H9 (cell line): Measurements from ENCODE around the gene ADAMTS16. TPM values are rescaled to one million over a fixed set of nuclear protein-coding genes. Genes with fewer than 3 reads are reported as not detected.

Experiments
- DNase-seq: peaks from one replicate; pipeline ENCODE4 v3.0.0-alpha.2; 2017
- H2AFZ ChIP-seq: one replicate; pipeline ENCODE4 v1.6.1; 2013; ENCODE audit warnings: mild to moderate bottlenecking, low read length, control low read depth, moderate library complexity
- H2AK5ac ChIP-seq: 2 replicates; pipeline ENCODE4 v1.6.1; 2013; ENCODE audit warnings: low read length, control low read depth, mixed read lengths; ENCODE audit not compliant: insufficient read length
- H2BK120ac ChIP-seq: one replicate; pipeline ENCODE4 v1.6.1; 2013; ENCODE audit warnings: low read depth, mild to moderate bottlenecking, low read length, control low read depth, inconsistent platforms; ENCODE audit not compliant: poor library complexity, severe bottlenecking
- H2BK12ac ChIP-seq: 2 replicates; pipeline ENCODE4 v1.6.1; 2013; ENCODE audit warnings: low read length, control low read depth, mixed read lengths, low read depth; ENCODE audit not compliant: insufficient read length
- H2BK15ac ChIP-seq: 2 replicates; pipeline ENCODE4 v1.6.1; 2013; ENCODE audit warnings: low read depth, low read length, control low read depth
- H2BK20ac ChIP-seq: one replicate; pipeline ENCODE4 v1.6.1; 2013; ENCODE audit warnings: low read depth, mild to moderate bottlenecking, low read length, control low read depth, inconsistent platforms; ENCODE audit not compliant: poor library complexity, severe bottlenecking
- H2BK5ac ChIP-seq: 2 replicates; pipeline ENCODE4 v1.6.1; 2013; ENCODE audit warnings: low read length, control low read depth, mixed read lengths; ENCODE audit not compliant: insufficient read length
- H3K14ac ChIP-seq: 2 replicates; pipeline ENCODE4 v1.6.1; 2013; ENCODE audit warnings: low read length, control low read depth; ENCODE audit not compliant: insufficient read depth
- H3K18ac ChIP-seq: 2 replicates; pipeline ENCODE4 v1.6.1; 2013; ENCODE audit warnings: low read depth, mild to moderate bottlenecking, mixed read lengths, low read length, control low read depth; ENCODE audit not compliant: insufficient read length
- H3K23ac ChIP-seq: 2 replicates; pipeline ENCODE4 v1.6.1; 2013; ENCODE audit warnings: low read length, control low read depth, mixed read lengths, low read depth; ENCODE audit not compliant: insufficient read length
- H3K23me2 ChIP-seq: 2 replicates; pipeline ENCODE4 v1.6.1; 2013; ENCODE audit warnings: low read depth, mild to moderate bottlenecking, mixed read lengths, low read length, control low read depth; ENCODE audit not compliant: insufficient read length, poor library complexity, severe bottlenecking
- H3K27ac ChIP-seq: 2 replicates; pipeline ENCODE4 v1.5.1; 2013; ENCODE audit warnings: low read length, control low read depth, mixed read lengths, low read depth; ENCODE audit not compliant: insufficient read length
- H3K27me3 ChIP-seq: 2 replicates; pipeline ENCODE4 v1.6.1; 2013; ENCODE audit warnings: low read length, control low read depth, inconsistent platforms; ENCODE audit not compliant: insufficient read depth
- H3K4ac ChIP-seq: 2 replicates; pipeline ENCODE4 v1.6.1; 2013; ENCODE audit warnings: low read depth, mild to moderate bottlenecking, control low read depth, inconsistent platforms, low read length, moderate library complexity
- H3K4me1 ChIP-seq: 2 replicates; pipeline ENCODE4 v1.6.1; 2013; ENCODE audit warnings: low read length, control low read depth, inconsistent platforms; ENCODE audit not compliant: insufficient read depth
- H3K4me2 ChIP-seq: 2 replicates; pipeline ENCODE4 v1.6.1; 2013; ENCODE audit warnings: low read length, control low read depth, mixed read lengths; ENCODE audit not compliant: insufficient read length, insufficient read depth
- H3K56ac ChIP-seq: 2 replicates; pipeline ENCODE4 v1.6.1; 2013; ENCODE audit warnings: low read depth, mild to moderate bottlenecking, mixed read lengths, low read length, control low read depth; ENCODE audit not compliant: insufficient read length
- H3K79me1 ChIP-seq: 2 replicates; pipeline ENCODE4 v1.6.1; 2013; ENCODE audit warnings: low read depth, mild to moderate bottlenecking, moderate library complexity, low read length, control low read depth, inconsistent platforms; ENCODE audit not compliant: insufficient read depth, poor library complexity, severe bottlenecking
- H3K79me2 ChIP-seq: 2 replicates; pipeline ENCODE4 v1.6.1; 2013; ENCODE audit warnings: low read length, control low read depth, inconsistent platforms; ENCODE audit not compliant: insufficient read depth
- H3K9ac ChIP-seq: 2 replicates; pipeline ENCODE4 v1.6.1; 2013; ENCODE audit warnings: low read length, control low read depth, mixed read lengths; ENCODE audit not compliant: insufficient read length; ENCODE audit errors: extremely low read depth
- H3K9me3 ChIP-seq: one replicate; pipeline ENCODE4 v1.6.1; 2013; ENCODE audit warnings: low read depth, low read length, inconsistent platforms; ENCODE audit not compliant: control insufficient read depth
- H3T11ph ChIP-seq: one replicate; pipeline ENCODE4 v1.6.1; 2013; ENCODE audit warnings: mild to moderate bottlenecking, low read length, control low read depth, inconsistent platforms
- H4K20me1 ChIP-seq: one replicate; pipeline ENCODE4 v1.6.1; 2013; ENCODE audit not compliant: control insufficient read depth, insufficient read length, insufficient read depth
- H4K5ac ChIP-seq: 2 replicates; pipeline ENCODE4 v1.6.1; 2013; ENCODE audit warnings: low read depth, mild to moderate bottlenecking, mixed read lengths, low read length, control low read depth; ENCODE audit not compliant: insufficient read length
- H4K8ac ChIP-seq: replicated peaks from 2 replicates; pipeline ENCODE4 v1.6.1; 2013; ENCODE audit warnings: low read length, control low read depth, mixed read lengths, low read depth; ENCODE audit not compliant: insufficient read length
- H4K91ac ChIP-seq: 2 replicates; pipeline ENCODE4 v1.6.1; 2013; ENCODE audit warnings: low read depth, mild to moderate bottlenecking, moderate library complexity, mixed read lengths, low read length, control low read depth; ENCODE audit not compliant: insufficient read length
- H3K27ac Mint-ChIP-seq, 3 experiments: 2 replicates in 2 of 3; 3 replicates in 1 of 3; pipeline ENCODE4 v1.8.0; 2020 to 2021; ENCODE audit warnings: mixed read lengths in 3 of 3, mild to moderate bottlenecking in 1 of 3, moderate library complexity in 1 of 3
- H3K27me3 Mint-ChIP-seq: 2 replicates; pipeline ENCODE4 v1.8.0; 2021; ENCODE audit warnings: low read depth, mild to moderate bottlenecking, moderate library complexity, mixed read lengths
- H3K36me3 Mint-ChIP-seq, 3 experiments: 2 replicates in 2 of 3; 3 replicates in 1 of 3; pipeline ENCODE4 v1.8.0; 2020 to 2021; ENCODE audit warnings: low read depth in 3 of 3, mixed read lengths in 3 of 3; ENCODE audit not compliant: insufficient read depth in 1 of 3
- H3K4me1 Mint-ChIP-seq, 2 experiments: 2 replicates each; pipeline ENCODE4 v1.8.0; 2020; ENCODE audit warnings: mixed read lengths in 2 of 2
- H3K4me3 Mint-ChIP-seq, 2 experiments: 2 replicates in 1 of 2; 3 replicates in 1 of 2; pipeline ENCODE4 v1.8.0; 2020 to 2021; ENCODE audit warnings: mild to moderate bottlenecking in 2 of 2, mixed read lengths in 2 of 2, moderate library complexity in 1 of 2
- H3K9me3 Mint-ChIP-seq, 2 experiments: 2 replicates in 1 of 2; 3 replicates in 1 of 2; pipeline ENCODE4 v1.8.0; 2020; ENCODE audit warnings: mild to moderate bottlenecking in 2 of 2, mixed read lengths in 2 of 2, moderate library complexity in 1 of 2
- WGBS: extraction: QIAGEN DNeasy Blood & Tissue Kit; methylation state at CpG from one replicate; pipeline ENCODE4 v1.1.7; 2013; ENCODE audit warnings: missing lambda C conversion rate, low lambda C conversion rate, mixed read lengths; ENCODE audit not compliant: insufficient read length; ENCODE audit errors: extremely low coverage; 5-methylcytosine and 5-hydroxymethylcytosine counted together
- total RNA-seq: library from RNA; stranded (reverse); gene quantifications from 2 replicates; pipeline ENCODE4 v1.2.1, GENCODE V29; 2021
- TF ChIP-seq, protein P1 (sequence below): fragments of 200-600 bp; sonication (generic); conservative IDR thresholded peaks from 3 replicates; pipeline ENCODE4 v1.8.0; 2021; ENCODE audit warnings: antibody characterized with exemption, mild to moderate bottlenecking

The ADAMTS16 gene
- total RNA-seq, 1 experiment from 2014 or later = 4.5 TPM

DNA sequence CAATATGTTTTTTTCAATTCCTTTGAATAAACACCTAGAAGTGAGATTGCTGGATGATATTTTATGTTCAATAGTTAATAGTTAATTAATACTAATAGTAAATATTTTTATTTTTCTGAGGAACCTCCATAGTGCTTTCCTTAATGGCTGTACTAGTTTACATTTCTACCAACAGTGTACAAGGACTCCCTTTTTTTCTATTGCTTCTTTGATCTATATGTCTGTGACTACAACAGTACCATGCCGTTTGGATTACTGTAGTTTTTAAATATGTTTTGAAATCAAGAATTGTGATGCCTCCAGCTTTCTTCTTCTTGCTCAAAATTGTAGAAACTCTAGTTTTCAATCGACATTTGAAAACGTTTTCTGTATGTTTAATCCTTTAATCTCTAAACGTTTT is 39.5 kb upstream of the ADAMTS16 start:
- Histone ChIP-seq H4K5ac (no peak overlapping the region), H2BK5ac (no peak overlapping the region), H2AFZ (no peak overlapping the region), H2BK15ac (no peak overlapping the region), H2BK20ac (no peak overlapping the region), H3K18ac (no peak overlapping the region), H2AK5ac (no peak overlapping the region), H3K27ac (no peak overlapping the region), H3K14ac (no peak overlapping the region), H4K8ac (no peak overlapping the region), H3K4ac (no peak overlapping the region), H3K27me3 (no peaks in the 10 kb centered on the region), H3K23me2 (no peaks in the 10 kb centered on the region), H3K56ac (no peak overlapping the region), H2BK120ac (no peak overlapping the region), H3T11ph (no peak overlapping the region), H4K20me1 (no peaks in the 10 kb centered on the region), H3K9ac (no peak overlapping the region), H3K4me1 (no peaks in the 10 kb centered on the region), H3K79me2 (no peaks in the 10 kb centered on the region), H2BK12ac (no peak overlapping the region), H3K79me1 (no peaks in the 10 kb centered on the region), H3K4me2 (no peak overlapping the region), H3K23ac (no peak overlapping the region), H3K9me3 (no peaks in the 10 kb centered on the region), H4K91ac (no peak overlapping the region)
- Mint-ChIP-seq H3K4me1 (no peaks in the 10 kb centered on the region), H3K27ac (no peak overlapping the region; a peak in 1 of 7 replicates), H3K4me3 (no peak overlapping the region), H3K27me3 (no peaks in the 10 kb centered on the region), H3K36me3 (peaks cover 0 to 10% (median 0%) of the 10 kb centered on the region in 3 experiments; a peak in 1 of 7 replicates), H3K9me3 (peaks cover 6 to 7% of the 10 kb centered on the region in 2 experiments; a peak in 3 of 5 replicates)
- no CpG with 5 or more reads among the region's 4 CpGs for WGBS
- DNase-seq = no peak
- TF ChIP-seq, protein P1, sequence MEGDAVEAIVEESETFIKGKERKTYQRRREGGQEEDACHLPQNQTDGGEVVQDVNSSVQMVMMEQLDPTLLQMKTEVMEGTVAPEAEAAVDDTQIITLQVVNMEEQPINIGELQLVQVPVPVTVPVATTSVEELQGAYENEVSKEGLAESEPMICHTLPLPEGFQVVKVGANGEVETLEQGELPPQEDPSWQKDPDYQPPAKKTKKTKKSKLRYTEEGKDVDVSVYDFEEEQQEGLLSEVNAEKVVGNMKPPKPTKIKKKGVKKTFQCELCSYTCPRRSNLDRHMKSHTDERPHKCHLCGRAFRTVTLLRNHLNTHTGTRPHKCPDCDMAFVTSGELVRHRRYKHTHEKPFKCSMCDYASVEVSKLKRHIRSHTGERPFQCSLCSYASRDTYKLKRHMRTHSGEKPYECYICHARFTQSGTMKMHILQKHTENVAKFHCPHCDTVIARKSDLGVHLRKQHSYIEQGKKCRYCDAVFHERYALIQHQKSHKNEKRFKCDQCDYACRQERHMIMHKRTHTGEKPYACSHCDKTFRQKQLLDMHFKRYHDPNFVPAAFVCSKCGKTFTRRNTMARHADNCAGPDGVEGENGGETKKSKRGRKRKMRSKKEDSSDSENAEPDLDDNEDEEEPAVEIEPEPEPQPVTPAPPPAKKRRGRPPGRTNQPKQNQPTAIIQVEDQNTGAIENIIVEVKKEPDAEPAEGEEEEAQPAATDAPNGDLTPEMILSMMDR = no peak
